Fibroblast of lung (primary cell): ENCODE measurements around the gene ARGFX. TPM values are rescaled to one million over a fixed set of nuclear protein-coding genes. Genes with fewer than 3 reads are reported as not detected.
"Not testable (repeated sequence)": the region's sequence is repeated elsewhere in the genome, so short reads cannot be mapped to it uniquely, and the experiment has no call there.

Experiments used
- DNase-seq, 2 donors: peaks; one replicate each; pipeline versions ENCODE4 v3.0.0 to v3.0.0-alpha.2; 2010; ENCODE audit warnings: low read depth in 2 of 2
- H2AFZ ChIP-seq: 2 replicates; pipeline ENCODE4 v1.5.1; 2012; ENCODE audit warnings: low read length, control low read depth, inconsistent platforms
- H3K27ac ChIP-seq: 2 replicates; pipeline ENCODE4 v1.5.1; 2011; ENCODE audit warnings: low read length, control low read depth; ENCODE audit not compliant: insufficient read depth
- H3K27me3 ChIP-seq: 2 replicates; pipeline ENCODE4 v1.5.1; 2011; ENCODE audit warnings: mild to moderate bottlenecking, low read length; ENCODE audit not compliant: control insufficient read depth, insufficient read depth
- H3K36me3 ChIP-seq: 2 replicates; pipeline ENCODE4 v1.5.1; 2011; ENCODE audit warnings: low read length; ENCODE audit not compliant: control insufficient read depth, insufficient read depth
- H3K4me1 ChIP-seq: 2 replicates; pipeline ENCODE4 v1.5.1; 2011; ENCODE audit warnings: low read length; ENCODE audit not compliant: control insufficient read depth, insufficient read depth; ENCODE audit errors: extremely low read depth
- H3K4me2 ChIP-seq: 2 replicates; pipeline ENCODE4 v1.5.1; 2011; ENCODE audit warnings: low read length, control low read depth; ENCODE audit not compliant: insufficient read depth; ENCODE audit errors: extremely low read depth
- H3K4me3 ChIP-seq, 4 experiments: fragments of 200-600 bp in 1 of 4; sonication (generic) in 1 of 4; replicated peaks in 1 of 4; 2 replicates each; pipeline ENCODE4 v1.5.1; 2011 to 2016; ENCODE audit warnings: low read length in 4 of 4, low read depth in 3 of 4, mild to moderate bottlenecking in 3 of 4, control low read depth in 2 of 4, inconsistent platforms in 1 of 4, mixed read lengths in 1 of 4; ENCODE audit not compliant: insufficient read depth in 1 of 4; ENCODE audit errors: control extremely low read depth in 1 of 4
- H3K79me2 ChIP-seq: 2 replicates; pipeline ENCODE4 v1.5.1; 2012; ENCODE audit warnings: mild to moderate bottlenecking, low read length, inconsistent platforms; ENCODE audit not compliant: control insufficient read depth, insufficient read depth
- H3K9ac ChIP-seq: 2 replicates; pipeline ENCODE4 v1.5.1; 2011; ENCODE audit warnings: mild to moderate bottlenecking, low read length, control low read depth; ENCODE audit not compliant: insufficient read depth
- H3K9me3 ChIP-seq: 2 replicates; pipeline ENCODE4 v1.5.1; 2012; ENCODE audit warnings: low read depth, low read length; ENCODE audit not compliant: control insufficient read depth, insufficient read depth
- H4K20me1 ChIP-seq: 2 replicates; pipeline ENCODE4 v1.5.1; 2011; ENCODE audit warnings: low read length; ENCODE audit not compliant: control insufficient read depth, insufficient read depth; ENCODE audit errors: extremely low read depth
- CTCF ChIP-seq, 2 donors: IDR thresholded peaks in 1 of 2; conservative IDR thresholded peaks in 1 of 2; 1 replicate in 1 of 2; 2 replicates in 1 of 2; pipeline ENCODE4 v1.5.1; 2011 to 2012; ENCODE audit warnings: low read length in 2 of 2, control low read depth in 1 of 2, inconsistent platforms in 1 of 2, low read depth in 1 of 2, mild to moderate bottlenecking in 1 of 2
- EZH2 ChIP-seq: IDR thresholded peaks from 2 replicates; pipeline ENCODE4 v1.5.1; 2012; ENCODE audit warnings: low read length, control low read depth, mild to moderate bottlenecking; ENCODE audit errors: missing control alignments
- polyA plus RNA-seq, 2 donors: library from polyadenylated mRNA; depleted of rRNA in 1 of 2; stranded (reverse) in 1 of 2; unstranded in 1 of 2; fragments of >200 nt; gene quantifications; 2 replicates each; pipeline ENCODE4 v1.2.1, GENCODE V29; 2011 to 2012; ENCODE audit warnings: missing spikeins in 1 of 2
- total RNA-seq: library from RNA; depleted of rRNA; stranded (reverse); fragments of >200 nt; gene quantifications from 2 replicates; pipeline ENCODE4 v1.2.1, GENCODE V29; 2014

The ARGFX gene
- total and polyA plus RNA-seq, 2 donors (not counting 1 experiment from before 2014, with no cell fraction given): not detected

- Histone ChIP-seq H3K4me2 (no peak overlapping the region), H3K9me3 (no peaks in the 10 kb centered on the region), H3K9ac (no peak overlapping the region), H4K20me1 (no peaks in the 10 kb centered on the region), H3K4me1 (no peaks in the 10 kb centered on the region), H3K4me3 (no peak overlapping the region), H3K79me2 (no peaks in the 10 kb centered on the region), H2AFZ (no peak overlapping the region), H3K36me3 (no peaks in the 10 kb centered on the region), H3K27ac (no peak overlapping the region), H3K27me3 (no peaks in the 10 kb centered on the region)
- DNase-seq: no peak
- no peak for TF ChIP-seq EZH2
- no peak for TF ChIP-seq CTCF (conservative IDR thresholded peaks at IDR 0.05 in 1 of 2, IDR thresholded peaks at IDR 0.05 in 1 of 2; ENCODE audit: low read depth in 1 of 2, low read length in 2 of 2)
Measured at GRCh38 chr3:121584418-121584817, 16.7 kb downstream of the ARGFX start.

DNA sequence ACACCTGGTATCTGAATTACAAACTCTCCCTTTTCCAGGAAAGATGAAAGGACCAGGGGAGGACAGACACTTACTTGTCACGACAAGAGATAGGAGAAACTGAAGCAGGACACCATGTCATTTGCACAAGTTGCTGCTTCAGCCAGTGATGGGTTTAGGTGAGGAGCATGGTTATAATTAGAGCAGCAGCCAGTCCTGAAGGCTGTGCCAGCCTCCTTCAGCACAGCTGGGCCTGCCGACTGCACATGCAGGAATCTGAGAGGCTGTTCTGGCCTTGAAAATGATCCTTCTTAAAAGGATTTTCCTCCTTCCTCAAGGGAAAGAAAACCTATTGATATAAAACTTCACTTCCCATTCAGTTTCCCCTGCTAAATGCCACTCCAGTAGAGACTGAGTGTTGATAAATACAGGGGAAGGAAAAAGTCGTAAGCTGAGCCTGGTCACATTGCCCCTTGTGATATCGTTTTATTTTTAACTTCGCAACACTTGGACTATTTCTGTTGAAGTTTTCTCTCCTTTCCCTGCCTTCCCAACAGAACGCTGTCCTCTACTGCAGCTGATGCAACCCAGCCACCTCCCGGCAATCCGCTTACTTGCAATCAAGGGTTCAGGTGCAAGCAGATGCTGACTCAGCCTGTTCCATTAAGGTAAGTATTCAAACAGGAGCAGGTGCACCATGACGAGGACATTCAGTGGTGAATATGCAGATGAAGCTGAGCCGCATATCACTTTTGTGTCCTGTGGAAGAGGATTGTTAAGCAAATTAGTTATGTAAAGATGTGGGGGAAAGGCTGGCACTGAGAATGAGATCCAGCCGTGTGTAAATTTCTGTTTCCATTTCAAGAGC lies 25.3 kb downstream of the ARGFX start, which contains the start of gene FBXO40:
Gene FBXO40, plus strand, starts transcription at position 524 of the 847 bp plus-strand sequence. CDS start 27,197 bp downstream, outside the sequence.
- peak in 1 of 2 donors; percentile 9 for DNase-seq
- Histone ChIP-seq H3K36me3 (no peaks in the 10 kb centered on the region), H3K27ac (no peak within 1 kb of the TSS), H3K4me2 (no peak within 1 kb of the TSS), H3K79me2 (no peaks in the 10 kb centered on the region), H4K20me1 (no peaks in the 10 kb centered on the region), H2AFZ (no peak within 1 kb of the TSS), H3K4me3 (no peak within 1 kb of the TSS), H3K27me3 (no peaks in the 10 kb centered on the region), H3K9ac (no peak within 1 kb of the TSS), H3K4me1 (no peaks in the 10 kb centered on the region), H3K9me3 (no peaks in the 10 kb centered on the region)
- TF ChIP-seq CTCF (conservative IDR thresholded peaks at IDR 0.05 in 1 of 2, IDR thresholded peaks at IDR 0.05 in 1 of 2; ENCODE audit: low read depth in 1 of 2, low read length in 2 of 2): no peak
- TF ChIP-seq EZH2: no peak

GRCh38 chr3:121593806-121594205 lies 26.1 kb downstream of the ARGFX start:
- not testable (repeated sequence) for H3K4me3 ChIP-seq, H4K20me1 ChIP-seq, H3K9ac ChIP-seq, H2AFZ ChIP-seq, H3K27me3 ChIP-seq, DNase-seq, H3K79me2 ChIP-seq, H3K4me1 ChIP-seq, H3K27ac ChIP-seq, H3K9me3 ChIP-seq, H3K36me3 ChIP-seq, H3K4me2 ChIP-seq
